Prostate gland (tissue), 2 donors: ENCODE measurements around the gene KAT8. TPM values are rescaled to one million over a fixed set of nuclear protein-coding genes. Genes with fewer than 3 reads are reported as not detected.

Source experiments
- DNase-seq: peaks from one replicate; pipeline ENCODE4 v3.0.0-alpha.2; 2019; ENCODE audit warnings: low spot score
- H3K27ac ChIP-seq, 2 donors: fragments of 200-600 bp; sonication (generic); 2 replicates each; pipeline ENCODE4 v1.5.1; 2017 to 2019
- H3K27me3 ChIP-seq: fragments of 200-600 bp; sonication (generic); replicated peaks from 2 replicates; pipeline ENCODE4 v1.5.1; 2019; ENCODE audit not compliant: insufficient read depth
- H3K36me3 ChIP-seq, 2 donors: fragments of 200-600 bp; sonication (generic); 1 replicate in 1 of 2; 2 replicates in 1 of 2; pipeline versions ENCODE4 v1.5.1 to v1.8.1; 2017 to 2019
- H3K4me1 ChIP-seq: fragments of 200-600 bp; sonication (generic); replicated peaks from 2 replicates; pipeline ENCODE4 v1.5.1; 2019
- H3K4me3 ChIP-seq, 2 donors: fragments of 200-600 bp; sonication (generic); 2 replicates each; pipeline ENCODE4 v1.5.1; 2017 to 2019
- H3K9me3 ChIP-seq: fragments of 200-600 bp; sonication (generic); 2 replicates; pipeline ENCODE4 v1.5.1; 2017
- CTCF ChIP-seq, 4 experiments: fragments of 200-600 bp in 2 of 4; fragments of 450-650 bp in 2 of 4; sonication (generic) in 2 of 4; IDR thresholded peaks; 1 replicate in 3 of 4; 2 replicates in 1 of 4; pipeline ENCODE4 v1.5.1; 2016 to 2019; ENCODE audit warnings: antibody characterized with exemption in 4 of 4, mild to moderate bottlenecking in 2 of 4, moderate library complexity in 2 of 4
- POLR2A ChIP-seq: fragments of 450-650 bp; IDR thresholded peaks from one replicate; pipeline ENCODE4 v1.6.1; 2016; ENCODE audit warnings: antibody characterized with exemption, mild to moderate bottlenecking
- POLR2AphosphoS5 ChIP-seq: sonication (generic); formaldehyde crosslinking; IDR thresholded peaks from one replicate; pipeline ENCODE4 v1.6.1; 2017; ENCODE audit warnings: antibody characterized with exemption
- WGBS: methylation state at CpG from one replicate; pipeline ENCODE4 v1.1.5; 2018; 5-methylcytosine and 5-hydroxymethylcytosine counted together
- intact Hi-C: fragments of 100-400 bp; cut with DNase I; formaldehyde crosslinking; loops from one replicate; pipeline ENCODE4 v1.14.2; 2022
- small RNA-seq, 2 donors: library from RNA; depleted of rRNA; stranded (forward); fragments of <200 nt; gene quantifications; one replicate each; pipeline ENCODE3, GENCODE V24; 2016
- total RNA-seq, 2 donors: library from RNA; depleted of rRNA; stranded (reverse); fragments of >200 nt; gene quantifications; one replicate each; pipeline ENCODE4 v1.1.0, GENCODE V29; 2016

KAT8 gene
- total RNA-seq, 2 donors from 2014 or later: 92.6 to 115 TPM

GRCh38 chr16:31179747-31180459, 62.4 kb downstream of the KAT8 start, which contains the start of gene FUS:
Gene FUS (plus strand): TSS chr16:31180139. CDS start chr16:31180215, 76 bp downstream.
- WGBS: under 1% methylated on average over 68 of the region's 69 CpGs
- Histone ChIP-seq H3K9me3 (no peaks in the 10 kb centered on the region), H3K4me1 (peaks cover 18% of the 10 kb centered on the region), H3K27ac (peak within 1 kb of the TSS; percentile 98), H3K36me3 (no peaks in the 10 kb centered on the region), H3K4me3 (peak within 1 kb of the TSS; percentile 95 to 99), H3K27me3 (no peaks in the 10 kb centered on the region)
- TF ChIP-seq POLR2AphosphoS5: peak; percentile 97
- TF ChIP-seq CTCF (IDR thresholded peaks at IDR 0.05): peak in 1 of 4 experiments; percentile 4
- peak; percentile 91 for TF ChIP-seq POLR2A
- intact Hi-C loops: loop anchor here (1.0 to 5.0 kb wide), 3 partner anchors 38 to 263 kb away; partner anchors contain the start of genes STX4 and ZNF843
- DNase-seq: peak; percentile 90

Small RNA genes within 50 kb of the gene (small RNA-seq; reads per million reads assigned to genes)
- 0 reads per million in 2 donors for gene AC009088.4
- gene NDUFA3P6: 0 reads per million in 2 donors

Other genes starting within 250 kb of the KAT8 start
- 10 to 100 TPM; 54.2 to 54.8 TPM for gene BCL7C, start 223.6 kb upstream of the KAT8 start, total RNA-seq
- gene CTF1, start 221.1 kb upstream of the KAT8 start, total RNA-seq: 10 to 100 TPM in 1 of 2 donors, 1 to 10 TPM in 1; 9.8 to 13.9 TPM
- 100 to 1,000 TPM in 1 of 2 donors, 10 to 100 TPM in 1; 23.5 to 125 TPM for gene FBXL19, start 194.1 kb upstream of the KAT8 start, total RNA-seq
- gene ORAI3, start 168.6 kb upstream of the KAT8 start, total RNA-seq: 100 to 1,000 TPM in 1 of 2 donors, 10 to 100 TPM in 1; 74.6 to 114 TPM
- gene SETD1A, start 159.9 kb upstream of the KAT8 start, total RNA-seq: 10 to 100 TPM in 1 of 2 donors, 1 to 10 TPM in 1; 10.0 to 29.1 TPM
- gene HSD3B7, start 132.5 kb upstream of the KAT8 start, total RNA-seq: 10 to 100 TPM; 10.3 to 10.7 TPM
- under 1 TPM; 0.36 to 0.91 TPM for gene STX1B, start 107.0 kb upstream of the KAT8 start, total RNA-seq
- gene STX4, start 84.1 kb upstream of the KAT8 start, total RNA-seq: 10 to 100 TPM; 40.7 to 51.7 TPM
- 10 to 100 TPM; 15.6 to 21.4 TPM for gene ZNF668, start 43.4 kb upstream of the KAT8 start, total RNA-seq
- gene ZNF646, start 43.2 kb upstream of the KAT8 start, total RNA-seq: 10 to 100 TPM; 26.3 to 33.7 TPM
- gene PRSS53, start 28.7 kb upstream of the KAT8 start, total RNA-seq: 1 to 10 TPM; 2.5 TPM
- gene VKORC1, start 22.9 kb upstream of the KAT8 start, total RNA-seq: 100 to 1,000 TPM; 106 to 175 TPM
- gene BCKDK, start 9.3 kb upstream of the KAT8 start, total RNA-seq: 10 to 100 TPM; 78.5 to 80.6 TPM
- gene PRSS8, start 18.1 kb downstream of the KAT8 start, total RNA-seq: 100 to 1,000 TPM in 1 of 2 donors, 10 to 100 TPM in 1; 29.9 to 118 TPM
- 1 to 10 TPM; 4.3 to 4.7 TPM for gene PRSS36, start 32.4 kb downstream of the KAT8 start, total RNA-seq
- gene FUS, start 62.5 kb downstream of the KAT8 start, total RNA-seq: 10 to 100 TPM; 48.6 to 87.5 TPM
- gene PYCARD, start 85.1 kb downstream of the KAT8 start, total RNA-seq: 10 to 100 TPM; 27.2 to 51.6 TPM
- 1 to 10 TPM in 1 of 2 donors, under 1 TPM in 1; 0.23 to 3.9 TPM for gene TRIM72, start 96.5 kb downstream of the KAT8 start, total RNA-seq
- not detected for gene PYDC1, start 99.5 kb downstream of the KAT8 start, total RNA-seq
- gene ITGAM, start 142.3 kb downstream of the KAT8 start, total RNA-seq: 1 to 10 TPM in 1 of 2 donors, under 1 TPM in 1; 0.36 to 5.1 TPM
- gene ITGAX, start 237.5 kb downstream of the KAT8 start, total RNA-seq: 1 to 10 TPM; 2.0 to 3.7 TPM